LNCAP (cell line): ENCODE results near the gene MYH11.

ENCODE experiments used
- CTCF ChIP-seq: fragments of 450-650 bp; IDR thresholded peaks from 2 replicates; pipeline ENCODE4 v1.5.1; 2017; ENCODE audit warnings: mild to moderate bottlenecking

The MYH11 gene

GRCh38 chr16:15834502-15834901 lies 22.3 kb downstream of the MYH11 start:
- no peak for TF ChIP-seq CTCF

GRCh38 chr16:15833541-15833940 lies 23.3 kb downstream of the MYH11 start:
- TF ChIP-seq CTCF = no peak

GRCh38 chr16:15832241-15832640 lies 24.6 kb downstream of the MYH11 start:
- no peak for TF ChIP-seq CTCF

- TF ChIP-seq CTCF = no peak
Measured at GRCh38 chr16:15830832-15831451, 25.9 kb downstream of the MYH11 start.

- no peak for TF ChIP-seq CTCF
Measured at GRCh38 chr16:15829460-15829859, 27.4 kb downstream of the MYH11 start.

- TF ChIP-seq CTCF = no peak
Measured at GRCh38 chr16:15827709-15828343, 29.0 kb downstream of the MYH11 start.

- TF ChIP-seq CTCF = no peak
Measured at GRCh38 chr16:15827299-15827698, 29.5 kb downstream of the MYH11 start.
